Left renal pelvis (tissue), 4 donors: Measurements from ENCODE around the gene EN1. TPM values are rescaled to one million over a fixed set of nuclear protein-coding genes. Genes with fewer than 3 reads are reported as not detected.
A peak's percentile ranks its signal among the peaks of the same experiment; 100 is the strongest.

Experiments used
- DNase-seq, 4 donors: peaks; one replicate each; pipeline ENCODE4 v3.0.0-alpha.2; 2013; ENCODE audit warnings: low read depth in 4 of 4, low spot score in 3 of 4
- polyA plus RNA-seq, 4 donors: library from polyadenylated mRNA; unstranded; fragments of 120-200 nt; gene quantifications; one replicate each; pipeline ENCODE4 v1.2.1, GENCODE V29; 2013; ENCODE audit not compliant: insufficient read length in 4 of 4

The EN1 gene
- polyA plus RNA-seq, 4 donors, result 0.37 TPM; not detected in 3

DNA sequence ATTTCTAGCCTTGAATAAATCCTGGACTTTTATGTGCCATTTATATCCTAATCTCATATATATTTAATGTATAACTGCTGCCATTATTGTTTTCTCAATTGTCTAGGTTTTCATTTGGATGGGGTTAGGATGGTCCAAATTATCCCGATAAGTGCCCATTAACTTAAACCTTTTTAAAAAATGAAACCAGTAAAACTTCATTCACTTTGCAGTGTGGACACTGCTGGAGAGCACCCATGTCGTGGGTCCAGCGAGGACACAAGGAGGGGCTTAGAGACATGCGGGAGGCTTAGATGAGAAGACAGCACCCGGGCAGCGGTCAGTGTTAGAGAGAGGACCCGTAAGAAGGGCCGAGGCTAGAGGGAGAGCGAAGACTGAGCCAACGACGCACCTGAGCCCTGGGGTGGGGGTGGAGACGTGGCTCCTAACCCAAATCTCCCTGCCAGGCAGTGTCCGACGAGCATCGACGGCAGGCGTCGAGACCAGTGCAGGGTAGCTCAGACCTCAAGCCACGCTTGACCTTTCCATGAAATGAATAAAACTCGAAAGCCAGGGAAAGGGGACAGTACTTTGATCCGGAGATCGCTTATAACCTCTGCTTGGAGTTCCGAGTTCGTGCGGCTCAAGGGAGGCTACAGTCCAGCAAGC lies 9.0 kb upstream of the EN1 start:
- DNase-seq, result no peak

DNA sequence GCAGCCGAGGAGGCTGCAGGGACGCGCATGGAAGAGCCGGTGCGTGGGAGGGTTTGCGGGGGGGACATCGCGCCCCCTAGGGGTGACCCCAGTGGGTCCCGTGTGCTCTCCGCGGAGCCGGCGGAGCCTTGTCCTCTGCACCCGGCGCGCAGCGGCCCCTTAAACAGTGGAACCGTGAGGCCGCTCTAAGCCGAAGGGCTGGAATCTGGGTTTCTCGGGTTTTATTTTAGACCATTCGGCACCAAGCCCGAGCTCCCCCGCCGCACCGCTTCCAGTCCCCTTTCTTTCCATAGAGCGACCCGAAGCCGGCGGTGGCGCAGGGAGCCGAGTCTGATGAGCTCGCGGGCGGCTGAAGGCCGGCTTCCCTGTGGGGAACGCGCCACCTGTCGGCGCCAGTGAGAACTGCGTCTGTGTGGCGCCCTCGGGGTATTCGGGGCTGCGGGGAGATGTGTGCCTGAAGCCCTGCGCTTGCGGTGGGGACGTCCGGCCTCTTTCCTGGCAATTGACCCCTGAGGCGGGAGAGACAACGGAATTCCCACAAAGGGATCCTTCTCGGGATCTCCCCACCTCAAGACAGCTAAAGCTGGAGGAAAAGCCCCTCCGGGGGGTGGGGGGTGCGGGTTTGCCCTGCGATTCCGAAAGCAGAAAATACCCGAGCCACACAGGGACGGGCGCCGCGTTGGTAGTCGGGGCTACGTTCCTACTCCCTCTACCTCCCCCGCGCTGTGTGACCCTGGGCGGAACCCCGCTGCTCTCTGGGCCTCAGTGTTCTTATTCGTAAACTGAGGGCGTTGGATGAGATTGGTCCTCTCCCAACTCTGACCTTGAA lies 8.2 kb upstream of the EN1 start:
- DNase-seq, result peak; percentile 47 to 63 (median 56)

DNA sequence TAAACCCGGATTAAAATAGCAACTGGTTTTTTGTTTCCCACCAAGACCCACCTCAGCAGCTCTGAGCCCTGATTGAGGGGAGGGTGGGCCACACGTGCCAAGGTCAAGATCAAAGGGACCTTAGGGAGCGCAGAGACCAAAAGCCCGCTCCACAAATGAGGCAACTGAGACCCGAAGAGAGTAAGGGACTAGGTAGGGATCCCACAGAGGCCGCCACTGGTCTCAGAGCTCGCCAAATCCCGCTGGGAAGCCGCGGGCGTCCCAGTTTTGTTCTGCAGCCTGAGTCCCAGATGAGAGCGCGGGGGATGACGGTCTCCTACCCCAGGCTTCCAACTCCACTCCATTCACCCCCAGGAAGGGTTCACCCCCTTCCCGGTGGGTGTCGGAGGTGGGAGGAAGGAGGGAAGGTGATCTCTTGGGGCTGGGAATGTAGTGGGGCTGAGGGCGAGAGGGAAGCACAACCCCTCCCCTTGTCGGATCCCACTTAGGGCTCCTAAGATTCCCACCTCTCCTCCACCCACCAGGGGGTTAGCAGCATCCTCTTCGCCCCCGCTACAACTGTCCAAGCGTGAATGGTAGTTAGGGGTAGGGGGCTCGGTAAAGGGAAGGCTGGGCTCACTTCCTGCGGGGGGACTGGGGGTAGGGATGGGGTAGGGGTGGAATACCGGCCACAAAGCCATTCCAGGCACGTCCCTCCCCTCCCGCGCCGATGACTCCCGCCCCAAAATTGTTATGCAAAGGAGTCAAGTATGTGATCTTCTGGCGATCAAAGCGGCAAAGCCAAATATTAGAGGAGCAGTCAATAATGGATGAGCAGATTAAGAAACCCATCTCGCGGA lies 7.3 kb upstream of the EN1 start:
- no peak for DNase-seq

DNA sequence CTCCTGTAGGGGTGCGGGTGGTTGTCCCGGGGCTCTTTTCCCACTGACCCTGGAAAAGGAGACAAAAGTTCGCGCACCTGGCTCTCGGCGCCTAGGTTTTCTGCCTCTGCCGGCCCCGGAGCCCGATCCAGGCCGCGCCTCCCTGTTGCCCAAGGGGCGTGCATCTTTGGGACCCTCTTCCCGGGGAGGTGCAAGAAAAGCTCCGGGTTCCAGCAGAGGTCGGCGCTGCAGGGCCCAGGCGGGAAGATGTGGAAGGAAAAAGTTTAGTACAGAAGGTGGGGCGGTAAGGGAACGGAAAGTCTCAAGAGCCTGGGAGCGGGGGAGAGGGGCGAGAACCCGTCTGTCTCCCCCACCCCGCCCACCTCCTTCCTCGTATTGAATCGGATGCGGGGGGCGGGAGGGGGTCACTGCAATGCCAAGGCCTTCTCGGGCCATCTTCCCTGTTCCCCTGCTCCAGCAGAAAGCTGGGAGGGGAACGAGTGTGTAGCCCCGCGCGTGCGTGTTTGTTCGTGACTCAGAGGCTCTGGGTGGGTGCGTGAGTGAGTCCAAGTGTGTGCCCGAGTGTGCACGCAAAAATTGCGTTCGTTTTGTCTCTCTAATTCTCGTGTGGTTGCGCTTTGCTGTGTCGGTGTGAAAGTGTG lies 6.3 kb upstream of the EN1 start:
- no peak for DNase-seq

DNA sequence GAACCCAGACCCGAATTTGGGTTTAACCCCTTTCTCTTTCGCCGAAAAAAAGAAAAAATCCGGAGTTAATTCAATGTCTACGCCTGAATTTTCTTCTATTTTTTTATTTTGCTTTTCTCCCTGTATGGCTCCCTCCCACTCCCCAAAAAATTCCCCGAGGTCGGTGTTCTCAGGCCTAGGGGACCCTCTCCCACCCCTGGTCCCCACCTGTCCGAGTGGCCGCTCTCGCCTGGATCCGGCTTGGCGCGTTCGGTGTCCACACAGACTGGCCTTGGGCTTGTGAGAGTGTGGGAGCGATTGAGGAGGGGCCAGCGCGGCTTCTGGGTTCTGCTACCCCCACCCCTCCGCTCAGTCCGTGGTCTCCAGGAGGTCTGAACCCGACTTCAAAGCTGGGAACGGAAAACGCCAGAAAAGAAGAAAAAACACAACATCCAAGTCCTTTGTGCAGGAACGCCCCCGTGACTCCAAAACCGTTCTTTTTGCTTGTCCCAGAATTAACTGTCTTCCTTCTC lies 5.7 kb upstream of the EN1 start:
- DNase-seq, result no peak

DNA sequence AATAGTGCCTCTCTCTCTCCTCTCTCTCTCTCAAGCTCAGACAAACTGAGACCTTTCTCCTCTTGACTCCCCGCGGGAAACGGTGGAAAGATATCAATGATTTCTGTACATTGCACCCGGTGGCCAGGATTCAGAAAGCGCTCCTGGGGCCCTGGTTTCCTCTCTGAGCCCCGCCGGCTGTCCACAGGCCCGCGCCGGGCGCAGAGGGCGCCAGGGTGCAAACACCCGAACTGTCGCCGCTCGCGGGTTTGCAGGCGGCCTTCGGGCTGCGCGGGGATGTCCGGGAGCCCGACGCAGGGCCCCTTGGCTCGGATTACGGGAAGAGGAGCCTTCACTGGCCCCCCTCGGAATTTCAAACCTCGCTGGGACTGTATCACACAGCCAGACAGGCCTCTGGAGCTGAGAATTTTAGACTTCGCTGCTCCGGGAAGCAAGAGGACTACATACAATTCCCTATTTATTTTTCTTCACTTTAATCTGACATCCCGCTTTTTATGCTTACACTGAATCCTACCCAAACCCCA lies 5.2 kb upstream of the EN1 start:
- no peak for DNase-seq

DNA sequence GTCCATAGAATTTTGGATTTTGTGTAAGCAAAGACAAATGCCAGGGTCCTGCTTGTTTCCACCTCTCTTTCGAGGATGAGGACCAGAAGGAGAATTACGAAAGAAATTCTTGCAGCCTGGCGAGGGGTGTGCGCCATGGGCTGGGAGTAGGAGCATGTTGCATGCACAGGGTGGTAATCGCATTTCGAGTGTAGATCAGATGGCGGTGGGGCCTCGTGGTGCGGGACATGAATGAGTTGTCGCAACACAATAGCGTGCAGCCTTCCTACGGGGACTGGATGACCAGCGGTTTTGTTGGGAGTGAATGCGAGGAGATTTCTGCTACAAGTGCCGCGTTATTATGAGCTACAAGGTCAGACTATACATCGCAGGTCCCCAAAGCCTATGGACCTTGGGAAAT lies 4.2 kb upstream of the EN1 start:
- DNase-seq, result no peak

DNA sequence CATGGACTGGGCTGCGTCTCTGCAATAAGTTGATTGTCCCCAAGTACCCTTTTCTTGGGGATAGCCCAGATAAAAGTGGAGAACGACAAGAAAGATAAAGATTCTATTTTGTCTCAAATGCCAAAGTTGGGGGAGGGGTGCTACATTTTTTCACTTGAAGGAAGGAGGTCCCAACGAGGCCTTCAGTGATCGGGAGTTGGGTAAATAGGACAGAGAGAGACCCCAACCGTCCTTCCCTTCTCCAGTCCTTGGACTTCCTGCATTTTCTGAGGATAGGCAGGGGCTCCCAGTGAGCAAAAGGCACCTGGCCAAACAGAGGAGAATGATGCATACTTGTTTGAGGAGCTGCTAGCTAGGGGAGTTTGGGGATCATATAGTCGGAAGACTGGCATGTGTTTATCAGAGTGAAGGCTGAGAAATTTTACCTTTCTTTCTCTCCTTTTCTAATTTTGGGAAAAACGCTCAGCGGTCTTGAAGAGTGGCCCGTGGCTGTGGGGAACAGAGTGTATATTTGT lies 3.5 kb upstream of the EN1 start:
- no peak for DNase-seq

DNA sequence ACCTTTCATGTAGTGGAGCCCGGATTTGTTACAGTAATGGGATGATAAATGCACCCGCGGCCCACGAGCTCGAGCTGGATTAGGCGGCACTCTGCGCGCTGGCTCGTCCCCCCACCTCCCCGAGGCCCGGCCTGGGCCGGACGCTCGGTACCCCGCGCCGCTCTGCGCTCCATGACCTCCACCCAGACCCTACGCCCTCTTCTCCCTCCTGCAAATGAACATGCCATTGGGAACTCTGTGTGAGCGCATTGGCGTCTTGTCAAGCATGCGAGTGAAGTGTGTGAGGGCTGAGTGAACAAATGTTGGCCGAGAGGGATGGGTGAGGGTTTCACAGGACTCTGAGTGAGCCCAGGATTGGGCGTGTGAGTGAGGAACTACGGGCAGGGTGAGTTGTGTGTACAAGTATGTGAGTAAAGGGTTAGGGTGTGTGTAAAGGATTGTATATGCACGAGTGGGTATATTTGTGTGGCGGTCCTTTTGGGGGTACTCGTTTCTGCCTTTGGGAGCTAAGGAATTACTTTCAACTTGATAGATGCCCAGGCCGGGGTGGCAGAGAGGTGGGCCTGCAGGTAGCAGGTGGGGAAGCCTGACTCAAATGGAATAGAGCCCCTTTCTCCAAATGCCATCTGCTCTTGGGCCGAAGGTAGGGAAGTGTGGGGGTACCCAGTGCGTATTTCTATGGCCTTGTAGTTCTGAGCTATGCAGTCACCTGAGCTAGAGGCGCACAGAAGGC lies 2.9 kb upstream of the EN1 start:
- DNase-seq, result no peak

DNA sequence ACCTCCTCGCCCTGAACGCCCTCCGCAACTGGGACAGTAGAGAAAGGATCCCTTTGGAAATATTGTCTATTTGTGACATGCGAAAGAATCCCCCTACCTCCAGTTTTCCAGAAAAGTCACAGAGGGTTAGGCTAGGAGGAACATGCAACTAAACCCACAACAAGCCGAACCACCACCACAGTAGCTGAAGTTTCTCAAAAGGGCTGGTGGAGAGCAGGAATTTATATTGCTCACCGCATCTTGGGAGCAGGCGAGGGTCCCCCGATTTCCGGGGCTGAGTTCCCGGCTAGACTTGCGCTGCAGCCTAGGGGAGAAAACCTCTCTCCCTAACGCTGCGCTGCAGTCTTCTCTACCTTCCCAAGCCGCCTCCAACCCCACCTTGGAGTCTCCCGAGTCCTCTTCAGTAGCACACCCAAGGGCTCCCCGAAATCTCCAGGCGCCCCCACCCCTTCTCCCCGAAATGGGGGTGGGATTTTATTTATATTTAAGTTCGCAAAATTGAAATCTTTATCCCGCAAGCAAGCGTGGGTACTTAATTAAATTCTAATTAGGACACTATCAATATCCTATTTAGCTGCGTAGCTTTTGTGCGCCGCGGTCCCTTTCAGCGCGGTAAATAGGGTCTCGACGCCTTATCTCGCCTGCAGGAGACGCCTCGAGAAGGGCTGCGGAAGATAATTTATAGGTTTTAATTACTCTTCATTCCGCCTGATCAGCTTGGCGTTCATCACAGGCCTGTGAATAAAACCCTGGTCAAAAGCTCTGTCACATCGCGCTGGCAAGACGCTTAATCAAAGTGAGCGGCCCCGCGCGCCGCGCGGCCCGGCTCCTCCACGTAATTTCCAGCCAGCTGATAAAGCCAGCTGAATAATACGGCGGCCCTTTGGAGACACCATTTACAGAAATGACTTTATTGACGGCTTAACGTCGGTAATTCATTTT lies 2.0 kb upstream of the EN1 start:
- DNase-seq, result no peak

DNA sequence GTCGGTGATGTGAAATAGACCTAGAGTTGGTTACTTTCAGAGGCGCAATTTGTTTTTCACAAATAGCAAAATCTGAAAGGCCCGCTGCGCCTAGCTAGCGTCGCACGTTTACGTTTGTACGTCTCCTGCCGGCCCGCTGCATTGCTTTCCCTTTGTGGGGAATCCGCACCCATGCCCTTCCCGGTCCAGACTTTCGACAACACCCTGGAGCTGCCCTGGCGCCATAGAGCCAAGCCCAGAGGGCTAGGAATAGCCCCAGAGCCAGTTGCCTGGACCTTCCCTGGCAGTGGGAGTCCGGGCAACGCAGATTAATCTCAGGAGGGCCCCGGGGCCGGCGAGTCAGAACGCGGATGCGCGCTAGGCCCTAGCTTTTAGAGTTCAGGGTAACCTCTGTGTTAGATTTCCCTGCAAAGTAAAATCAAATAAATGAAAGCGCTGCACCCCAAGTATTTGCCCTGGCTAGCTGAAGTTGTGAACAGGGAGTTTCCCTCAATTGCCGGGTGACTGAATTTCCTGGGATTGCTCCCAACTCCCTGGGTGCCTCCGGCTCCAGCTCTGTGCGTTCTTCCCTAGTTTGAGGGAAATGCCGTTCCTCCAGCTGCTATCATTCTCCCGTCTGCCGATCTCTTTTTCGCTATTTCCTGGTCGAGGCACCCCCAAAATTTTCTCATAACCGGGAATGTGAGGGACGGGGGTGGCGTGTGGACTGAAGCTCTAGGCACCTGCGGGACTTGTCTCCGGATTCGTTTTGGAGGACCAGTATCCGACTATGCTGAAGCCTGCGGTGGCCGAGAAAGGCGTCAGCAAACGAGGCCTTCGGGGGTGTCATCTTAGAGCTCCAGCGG lies 1.2 kb upstream of the EN1 start:
- no peak for DNase-seq

DNA sequence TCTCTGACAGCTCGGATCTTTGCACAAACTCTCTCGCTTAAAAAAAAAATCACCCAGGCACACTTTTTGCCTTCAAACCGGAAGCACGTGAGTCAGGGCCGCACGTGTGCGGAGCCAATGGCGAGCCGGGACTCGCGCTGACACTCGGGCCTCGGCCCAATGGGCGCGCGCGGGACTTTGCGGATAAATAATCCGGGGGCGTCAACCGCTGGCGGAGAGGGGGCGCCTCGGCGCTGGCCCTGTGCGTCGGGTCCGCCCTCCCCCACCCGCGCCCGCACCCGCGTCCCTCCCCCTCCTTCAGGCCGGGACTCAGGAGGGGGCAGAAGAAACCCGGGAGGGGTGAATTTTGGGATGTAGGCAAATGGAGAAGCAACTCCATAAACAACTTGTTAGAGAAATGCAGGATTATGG lies 319 bp upstream of the EN1 start:
- no peak for DNase-seq

DNA sequence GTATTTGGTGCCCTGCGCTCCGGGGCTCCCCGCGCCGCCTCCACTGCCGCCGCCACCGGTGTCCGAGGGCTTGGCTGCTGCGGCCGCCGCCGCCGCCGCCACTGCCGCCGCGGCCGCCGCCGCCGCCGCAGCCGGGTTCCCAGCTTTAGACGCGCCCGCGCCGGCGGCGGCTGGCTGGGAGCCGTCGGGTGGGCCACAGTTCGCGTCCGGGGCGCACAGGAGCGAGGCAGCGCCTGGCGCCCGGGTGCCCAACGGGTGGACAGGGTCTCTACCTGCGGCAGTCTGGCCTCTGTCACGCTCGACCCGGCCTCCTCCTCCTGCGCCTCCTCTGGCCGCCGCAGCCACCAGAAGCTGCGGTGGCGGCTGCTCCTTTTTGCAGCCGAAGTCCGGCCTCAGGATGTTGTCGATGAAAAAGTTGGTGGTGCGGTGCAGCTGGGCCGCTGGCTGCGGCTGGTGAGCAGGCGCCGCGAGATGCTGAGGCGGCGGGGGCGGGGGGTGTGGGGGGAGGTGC lies 951 bp downstream of the EN1 start:
- DNase-seq, result no peak

DNA sequence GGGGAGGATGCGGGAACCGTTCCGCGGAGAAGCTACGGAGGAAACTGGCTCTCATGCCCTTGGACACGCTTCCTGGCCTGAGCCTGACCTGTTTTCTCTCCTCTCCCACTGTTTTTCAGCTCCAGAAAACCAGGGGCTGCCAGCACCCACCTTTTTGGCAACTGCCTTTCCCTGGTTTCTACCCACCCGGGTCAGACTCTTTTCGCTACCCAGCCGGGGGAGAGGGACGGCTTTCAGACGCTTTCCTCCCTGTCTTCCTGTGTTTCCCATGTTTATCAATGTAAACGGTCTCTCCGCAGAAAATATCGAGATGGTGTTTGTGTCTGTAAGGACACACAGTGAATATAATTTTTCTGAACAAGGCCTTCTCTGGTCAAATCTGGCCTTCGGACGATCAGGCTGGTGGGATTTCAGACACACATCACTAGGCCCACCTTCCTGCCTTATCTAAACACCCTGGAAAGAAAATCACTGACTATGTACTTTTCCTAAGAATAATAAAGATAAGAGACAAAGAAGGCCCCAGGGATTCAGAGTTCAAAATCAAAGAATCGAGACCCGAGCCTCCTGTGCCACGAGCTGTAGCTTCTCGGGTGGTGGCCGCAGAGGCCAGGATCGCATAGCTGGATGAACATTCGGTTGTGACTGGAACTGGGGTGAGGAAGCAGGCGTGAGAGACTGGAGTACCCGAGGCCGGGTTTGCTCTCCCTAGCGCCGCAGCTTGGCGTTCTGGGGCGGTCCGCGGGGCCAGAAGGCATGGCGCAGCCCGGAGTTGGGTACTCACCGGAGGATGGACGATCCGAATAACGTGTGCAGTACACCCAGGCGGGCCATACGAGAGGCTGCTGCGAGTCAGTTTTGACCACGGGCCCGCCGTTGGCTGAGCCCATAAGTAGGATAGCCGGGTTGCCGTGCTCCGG lies 1.7 kb downstream of the EN1 start:
- DNase-seq, result no peak

DNA sequence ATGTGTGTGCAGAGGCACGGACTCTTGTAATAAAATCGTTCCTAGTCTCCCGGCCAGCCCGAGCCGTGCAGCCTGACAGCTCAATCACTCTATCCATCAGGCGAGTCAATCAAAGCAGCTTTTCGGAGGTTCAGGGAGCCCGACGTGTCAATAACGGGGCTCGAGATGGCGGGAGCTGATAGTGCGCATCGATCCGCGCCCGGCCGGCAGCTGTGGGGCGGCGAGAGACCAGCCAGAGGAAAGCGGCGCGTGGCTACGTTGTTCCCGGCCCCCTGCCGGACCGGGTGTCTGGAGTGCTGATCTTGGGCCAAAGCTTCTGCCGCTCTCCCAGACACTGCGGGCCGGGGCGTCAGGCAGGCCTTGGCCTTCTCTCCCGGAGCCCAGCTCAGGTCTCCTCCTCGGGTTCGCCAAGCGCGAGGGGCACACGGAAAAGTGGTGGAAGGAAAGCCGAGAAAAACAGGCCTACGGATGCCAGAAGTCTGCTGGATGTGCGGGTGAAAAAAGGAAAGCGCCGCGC lies 2.4 kb downstream of the EN1 start:
- no peak for DNase-seq
